Heart left ventricle (tissue), 13 donors: ENCODE data around the gene DDN.

Source experiments
- POLR2A ChIP-seq, 2 donors: fragments of 450-650 bp; IDR thresholded peaks; one replicate each; pipeline ENCODE4 v1.6.1; 2017; ENCODE audit warnings: antibody characterized with exemption in 2 of 2, mild to moderate bottlenecking in 2 of 2, moderate library complexity in 2 of 2
- TF ChIP-seq, protein P1 (sequence below), 12 donors: fragments of 200-600 bp; sonication (generic) in 4 of 12; IDR thresholded peaks; one replicate each; pipeline versions ENCODE4 v1.5.0 to v1.8.0; 2018 to 2022; ENCODE audit warnings: antibody characterized with exemption in 12 of 12, mild to moderate bottlenecking in 5 of 12
- donor health status: ischemic (EF 13 %, LVEDD 7.1; RV severe dilation, severe dysfunction).
- donor health status: DM: no; HTN: yes; CAD: no.
- donor health status: DM: no; HTN: no; CAD: no.
- donor health status: ischemic (EF 25% LVEDD 6.9; RV normal size, moderate dysfunction).
- donor health status: ischemic (EF 25% LVEDD 5.7; RV mildly dilated, moderate dysfunction).
- donor health status: ischemic (EF 35%, LVEDD 5.7; RV mildly dilated, moderate dysfunction).
- donor health status: nonischemic (EF 11% LVEDD 7.7; RV severe dilation, severe dysfunction).
- donor health status: DM: yes; HTN: yes; CAD: no.
- donor health status: PGD.
- donor health status: ischemic (EF 29% LVEDD 5.4; RV normal size, mild dysfunction).
- donor health status: nonischemic (EF 23%, LVEDD 6.1; RV moderate dilation, normal function).

DNA sequence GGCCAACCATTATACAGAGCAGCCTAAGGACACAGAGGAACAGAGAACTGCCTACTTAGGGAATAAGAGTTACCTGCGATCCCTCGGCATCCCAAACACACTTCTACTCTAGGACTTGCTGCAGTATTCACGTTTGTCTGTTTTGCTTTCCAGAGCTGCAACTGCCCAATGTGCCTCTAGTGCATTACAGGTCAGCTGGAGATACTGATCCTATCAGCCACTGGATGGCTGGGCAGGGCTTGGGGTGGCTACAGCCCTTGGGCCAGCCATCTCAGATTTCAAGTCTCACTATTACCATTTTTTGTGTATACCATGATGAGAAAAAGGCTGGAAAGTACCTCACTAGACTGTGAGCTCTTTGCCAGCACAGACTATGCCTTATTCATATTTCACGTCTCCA is 46.5 kb downstream of the DDN start:
- TF ChIP-seq POLR2A (IDR thresholded peaks at IDR 0.05) = no peak
- TF ChIP-seq, protein P1, sequence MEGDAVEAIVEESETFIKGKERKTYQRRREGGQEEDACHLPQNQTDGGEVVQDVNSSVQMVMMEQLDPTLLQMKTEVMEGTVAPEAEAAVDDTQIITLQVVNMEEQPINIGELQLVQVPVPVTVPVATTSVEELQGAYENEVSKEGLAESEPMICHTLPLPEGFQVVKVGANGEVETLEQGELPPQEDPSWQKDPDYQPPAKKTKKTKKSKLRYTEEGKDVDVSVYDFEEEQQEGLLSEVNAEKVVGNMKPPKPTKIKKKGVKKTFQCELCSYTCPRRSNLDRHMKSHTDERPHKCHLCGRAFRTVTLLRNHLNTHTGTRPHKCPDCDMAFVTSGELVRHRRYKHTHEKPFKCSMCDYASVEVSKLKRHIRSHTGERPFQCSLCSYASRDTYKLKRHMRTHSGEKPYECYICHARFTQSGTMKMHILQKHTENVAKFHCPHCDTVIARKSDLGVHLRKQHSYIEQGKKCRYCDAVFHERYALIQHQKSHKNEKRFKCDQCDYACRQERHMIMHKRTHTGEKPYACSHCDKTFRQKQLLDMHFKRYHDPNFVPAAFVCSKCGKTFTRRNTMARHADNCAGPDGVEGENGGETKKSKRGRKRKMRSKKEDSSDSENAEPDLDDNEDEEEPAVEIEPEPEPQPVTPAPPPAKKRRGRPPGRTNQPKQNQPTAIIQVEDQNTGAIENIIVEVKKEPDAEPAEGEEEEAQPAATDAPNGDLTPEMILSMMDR (IDR thresholded peaks at IDR 0.05) = no peak
